GM23248 (cell line): ENCODE results near the gene PLCB2. TPM values are rescaled to one million over a fixed set of nuclear protein-coding genes. Genes with fewer than 3 reads are reported as not detected.

ENCODE experiments used
- DNase-seq: peaks from one replicate; pipeline ENCODE4 v3.0.0-alpha.2; 2015
- H2AFZ ChIP-seq: fragments of 200-600 bp; sonication (generic); 2 replicates; pipeline ENCODE4 v1.6.1; 2016; ENCODE audit warnings: antibody characterized with exemption
- H3F3A ChIP-seq: fragments of 200-600 bp; sonication (generic); 2 replicates; pipeline ENCODE4 v1.6.1; 2016; ENCODE audit warnings: mild to moderate bottlenecking, antibody characterized with exemption, mixed run types; ENCODE audit not compliant: insufficient read depth
- H3K27ac ChIP-seq: fragments of 200-600 bp; sonication (generic); 2 replicates; pipeline ENCODE4 v1.5.1; 2016; ENCODE audit warnings: mild to moderate bottlenecking
- H3K27me3 ChIP-seq: fragments of 200-600 bp; sonication (generic); replicated peaks from 2 replicates; pipeline ENCODE4 v1.6.1; 2016; ENCODE audit warnings: mild to moderate bottlenecking; ENCODE audit not compliant: insufficient read depth
- H3K36me3 ChIP-seq: fragments of 200-600 bp; sonication (generic); 2 replicates; pipeline ENCODE4 v1.6.1; 2016; ENCODE audit warnings: low read depth, mild to moderate bottlenecking
- H3K4me1 ChIP-seq: fragments of 200-600 bp; sonication (generic); 2 replicates; pipeline ENCODE4 v1.6.1; 2016; ENCODE audit warnings: mild to moderate bottlenecking; ENCODE audit not compliant: insufficient read depth
- H3K4me2 ChIP-seq: fragments of 200-600 bp; sonication (generic); one replicate; pipeline ENCODE4 v1.6.1; 2016; ENCODE audit warnings: mild to moderate bottlenecking; ENCODE audit not compliant: unreplicated experiment
- H3K4me3 ChIP-seq: fragments of 200-600 bp; sonication (generic); 2 replicates; pipeline ENCODE4 v1.5.1; 2016; ENCODE audit warnings: mild to moderate bottlenecking
- H3K79me2 ChIP-seq: fragments of 200-600 bp; sonication (generic); 2 replicates; pipeline ENCODE4 v1.6.1; 2016; ENCODE audit warnings: mild to moderate bottlenecking; ENCODE audit not compliant: insufficient read depth
- H3K9ac ChIP-seq: fragments of 200-600 bp; sonication (generic); 2 replicates; pipeline ENCODE4 v1.6.1; 2016; ENCODE audit warnings: mild to moderate bottlenecking
- H3K9me2 ChIP-seq: fragments of 200-600 bp; sonication (generic); 2 replicates; pipeline ENCODE4 v1.6.1; 2016; ENCODE audit warnings: mixed run types, mild to moderate bottlenecking, moderate library complexity; ENCODE audit not compliant: insufficient read depth
- H3K9me3 ChIP-seq: fragments of 200-600 bp; sonication (generic); one replicate; pipeline ENCODE4 v1.6.1; 2017; ENCODE audit warnings: low read depth
- H4K20me1 ChIP-seq: fragments of 200-600 bp; sonication (generic); 2 replicates; pipeline ENCODE4 v1.6.0; 2016; ENCODE audit not compliant: insufficient read depth
- EZH2 ChIP-seq: fragments of 200-600 bp; sonication (generic); IDR thresholded peaks from 2 replicates; pipeline ENCODE4 v1.6.1; 2018; ENCODE audit warnings: antibody characterized with exemption, mild to moderate bottlenecking; ENCODE audit not compliant: insufficient read depth, poor library complexity, severe bottlenecking
- EZH2phosphoT487 ChIP-seq: fragments of 200-600 bp; sonication (generic); IDR thresholded peaks from 2 replicates; pipeline ENCODE4 v1.6.1; 2018; ENCODE audit warnings: antibody characterized with exemption, moderate library complexity, mild to moderate bottlenecking, low read depth; ENCODE audit not compliant: insufficient read depth
- WGBS, 2 experiments: methylation state at CpG; one replicate each; pipeline ENCODE4 v1.1.6; 2015 to 2017; ENCODE audit warnings: low lambda C conversion rate in 2 of 2, low coverage in 1 of 2; ENCODE audit errors: missing lambda C conversion rate in 2 of 2; 5-methylcytosine and 5-hydroxymethylcytosine counted together
- in situ Hi-C: fragments of 300-500 bp; cut with MboI; formaldehyde crosslinking; loops from 2 replicates; pipeline ENCODE4 v1.15.0; 2020
- polyA plus RNA-seq: library from polyadenylated mRNA; unstranded; fragments of >200 nt; fragmentation: Nextera tagmentation; extraction: Ambion mirVana; gene quantifications from 2 replicates; pipeline ENCODE4 v1.2.1, GENCODE V29; 2016
- total RNA-seq: library from RNA; depleted of rRNA; stranded (reverse); fragments of >200 nt; shearing (Covaris generic); gene quantifications from 2 replicates; pipeline ENCODE4 v1.2.3, GENCODE V29; 2014

Gene PLCB2
- total and polyA plus RNA-seq, 2 experiments from 2014 or later: 0.54 to 1.1 TPM

- TF ChIP-seq EZH2phosphoT487: no peak
- TF ChIP-seq EZH2: no peak
- H2AFZ ChIP-seq: no peak overlapping the region
Observed at GRCh38 chr15:40347559-40348473, 40.1 kb upstream of the PLCB2 start.

GRCh38 chr15:40346579-40347558 is 39.1 kb upstream of the PLCB2 start:
- Histone ChIP-seq H3K9me3 (no peaks in the 10 kb centered on the region), H3F3A (peaks cover 11% of the 10 kb centered on the region), H3K36me3 (no peaks in the 10 kb centered on the region), H2AFZ (no peak overlapping the region), H3K4me3 (no peak overlapping the region), H3K9ac (no peak overlapping the region), H3K9me2 (no peaks in the 10 kb centered on the region), H4K20me1 (no peaks in the 10 kb centered on the region), H3K4me1 (peaks cover 21% of the 10 kb centered on the region), H3K27ac (no peak overlapping the region), H3K27me3 (no peaks in the 10 kb centered on the region), H3K79me2 (no peaks in the 10 kb centered on the region), H3K4me2 (no peak overlapping the region)
- DNase-seq: no peak
- TF ChIP-seq EZH2 (no peak), EZH2phosphoT487 (no peak)
- in situ Hi-C loops: no loop called here
- WGBS, 2 experiments: 74 to 77% methylated on average over 15 of the region's 15 CpGs

More at GRCh38 chr15:40347559-40348473, 40.1 kb upstream of the PLCB2 start:
- H3K27ac ChIP-seq: no peak overlapping the region
- H3K4me1 ChIP-seq: peaks cover 12% of the 10 kb centered on the region
- H3K9me3 ChIP-seq: no peaks in the 10 kb centered on the region
- no peaks in the 10 kb centered on the region for H4K20me1 ChIP-seq
- H3K27me3 ChIP-seq: no peaks in the 10 kb centered on the region
- no peaks in the 10 kb centered on the region for H3K9me2 ChIP-seq
- no peaks in the 10 kb centered on the region for H3K36me3 ChIP-seq
- H3K4me3 ChIP-seq: no peak overlapping the region
- no peaks in the 10 kb centered on the region for H3K79me2 ChIP-seq
- in situ Hi-C loops: no loop called here
- H3K9ac ChIP-seq: no peak overlapping the region
- 81 to 84% methylated on average over 10 to 11 of the region's 11 CpGs for WGBS, 2 experiments
- H3F3A ChIP-seq: peaks cover 5% of the 10 kb centered on the region
- DNase-seq: no peak
- no peak overlapping the region for H3K4me2 ChIP-seq

DNA sequence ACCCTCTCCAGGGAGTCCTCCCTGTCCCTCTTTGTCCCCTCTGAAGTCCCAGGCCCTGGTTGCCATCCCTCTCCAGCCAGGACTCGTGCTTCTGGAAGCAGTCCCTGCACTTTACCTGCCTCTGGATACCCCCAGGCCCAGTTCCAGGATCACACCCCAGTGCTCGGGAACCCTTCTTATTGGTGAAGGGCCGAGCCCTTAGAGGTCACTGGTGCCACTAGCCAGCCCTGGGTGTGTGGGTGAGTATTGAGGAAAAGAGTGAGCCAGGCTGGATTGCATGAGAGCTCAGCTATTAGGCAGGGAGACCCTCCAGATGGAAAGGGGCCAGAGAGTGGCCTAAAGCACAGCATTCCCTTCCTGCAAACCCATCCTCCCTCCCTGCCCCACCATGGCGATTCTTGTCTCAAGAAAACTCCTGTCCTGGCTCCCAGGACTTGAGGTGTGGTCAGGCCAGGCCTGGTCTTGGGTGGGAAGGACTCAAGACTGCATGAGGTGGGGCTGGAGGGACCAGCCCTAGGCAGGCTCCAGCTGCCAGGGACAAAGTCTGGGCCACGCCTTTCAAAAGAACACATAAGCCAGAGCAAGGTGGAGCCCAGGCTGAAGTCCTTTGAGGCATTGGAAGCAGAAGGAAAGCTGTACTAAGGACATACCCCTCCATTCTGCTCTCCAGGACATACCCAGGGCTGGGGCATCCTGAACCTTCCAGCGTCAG is 38.3 kb upstream of the PLCB2 start:
- 66 to 71% methylated on average over 6 of the region's 6 CpGs for WGBS, 2 experiments
- H3F3A ChIP-seq: peaks cover 18% of the 10 kb centered on the region

GRCh38 chr15:40345225-40345866 is 37.6 kb upstream of the PLCB2 start:
- 65 to 76% methylated on average over 10 of the region's 10 CpGs for WGBS, 2 experiments

More for the DNA sequence above, 38.3 kb upstream of the PLCB2 start:
- Histone ChIP-seq H3K36me3 (no peaks in the 10 kb centered on the region), H3K4me3 (no peak overlapping the region), H3K27ac (no peak overlapping the region), H3K9me3 (no peaks in the 10 kb centered on the region), H3K4me1 (peaks cover 30% of the 10 kb centered on the region), H4K20me1 (no peaks in the 10 kb centered on the region), H3K27me3 (no peaks in the 10 kb centered on the region), H2AFZ (no peak overlapping the region), H3K9ac (no peak overlapping the region), H3K4me2 (no peak overlapping the region), H3K9me2 (no peaks in the 10 kb centered on the region), H3K79me2 (no peaks in the 10 kb centered on the region)
- TF ChIP-seq EZH2: no peak
- in situ Hi-C loops: no loop called here
- no peak for DNase-seq

More at GRCh38 chr15:40345225-40345866, 37.6 kb upstream of the PLCB2 start:
- no peaks in the 10 kb centered on the region for H3K27me3 ChIP-seq
- no peak overlapping the region for H3K4me2 ChIP-seq
- H3K9me2 ChIP-seq: no peaks in the 10 kb centered on the region
- no peak for DNase-seq
- H3K9ac ChIP-seq: no peak overlapping the region
- H3K36me3 ChIP-seq: no peaks in the 10 kb centered on the region
- peak overlapping the region; percentile 30; the same call in 1 of the 2 replicates for H2AFZ ChIP-seq
- in situ Hi-C loops: no loop called here
- no peaks in the 10 kb centered on the region for H4K20me1 ChIP-seq
- peaks cover 19% of the 10 kb centered on the region for H3F3A ChIP-seq
- no peak overlapping the region for H3K27ac ChIP-seq
- no peak for TF ChIP-seq EZH2
- TF ChIP-seq EZH2phosphoT487: no peak
- H3K79me2 ChIP-seq: peaks cover under 1% of the 10 kb centered on the region; the same call in 1 of the 2 replicates
- peaks cover 32% of the 10 kb centered on the region for H3K4me1 ChIP-seq
- H3K4me3 ChIP-seq: no peak overlapping the region
- no peaks in the 10 kb centered on the region for H3K9me3 ChIP-seq
